NB4 (cell line): Measurements from ENCODE around the gene ANGPTL3.

ENCODE experiments used
- DNase-seq: peaks from one replicate; pipeline ENCODE4 v3.0.0; 2010; ENCODE audit warnings: low read depth
- H3K4me3 ChIP-seq: one replicate; pipeline ENCODE4 v1.5.1; 2011; ENCODE audit warnings: mild to moderate bottlenecking, low read depth, low read length, moderate library complexity
- MYC ChIP-seq: IDR thresholded peaks from 2 replicates; pipeline ENCODE4 v1.6.1; 2011; ENCODE audit warnings: low read depth, low read length
- POLR2A ChIP-seq: IDR thresholded peaks from 2 replicates; pipeline ENCODE4 v1.6.1; 2011; ENCODE audit warnings: mild to moderate bottlenecking; ENCODE audit not compliant: insufficient read length; ENCODE audit errors: extremely low read depth
- TF ChIP-seq, protein P1 (sequence below): IDR thresholded peaks from 2 replicates; pipeline ENCODE4 v1.6.1; 2011; ENCODE audit warnings: low read depth, low read length
- TF ChIP-seq, protein P2 (sequence below): IDR thresholded peaks from one replicate; pipeline ENCODE4 v1.5.1; 2012; ENCODE audit warnings: low read depth, low read length

Gene ANGPTL3

DNA sequence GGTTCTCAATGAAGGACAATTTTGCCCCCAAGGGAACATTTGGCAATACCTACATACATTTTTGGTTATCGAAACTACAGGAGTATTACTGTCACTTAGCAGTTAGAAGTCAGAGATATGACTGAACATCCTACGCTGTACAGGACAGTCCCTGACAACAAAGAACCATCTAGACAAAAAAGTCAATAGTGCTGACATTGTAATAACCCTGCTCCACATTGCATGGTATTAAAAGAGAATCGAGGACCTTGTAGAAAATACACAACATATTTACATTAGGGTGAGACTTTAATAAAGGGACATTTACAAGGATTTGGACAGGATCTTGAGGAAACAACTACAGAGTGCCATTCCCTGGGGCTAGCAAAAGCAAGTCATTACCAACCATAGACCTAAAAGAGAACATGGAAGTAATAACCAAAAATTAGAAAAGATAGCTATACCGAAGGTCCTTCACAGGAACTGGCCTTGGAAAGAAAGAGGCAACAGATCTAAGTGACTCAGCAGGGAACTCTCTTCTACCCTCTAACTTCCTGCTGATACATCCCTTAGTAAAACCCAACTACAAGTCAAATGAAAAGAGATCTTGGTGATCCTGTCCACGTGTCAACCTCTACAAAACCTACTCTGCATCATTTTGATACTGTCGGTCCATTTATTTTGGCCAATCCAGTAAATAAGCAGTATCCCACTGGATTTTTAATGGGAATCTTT, 40.2 kb downstream of the ANGPTL3 start:
- TF ChIP-seq MYC (no peak), POLR2A (no peak)
- TF ChIP-seq, protein P1, sequence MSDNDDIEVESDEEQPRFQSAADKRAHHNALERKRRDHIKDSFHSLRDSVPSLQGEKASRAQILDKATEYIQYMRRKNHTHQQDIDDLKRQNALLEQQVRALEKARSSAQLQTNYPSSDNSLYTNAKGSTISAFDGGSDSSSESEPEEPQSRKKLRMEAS, result no peak
- TF ChIP-seq, protein P2, sequence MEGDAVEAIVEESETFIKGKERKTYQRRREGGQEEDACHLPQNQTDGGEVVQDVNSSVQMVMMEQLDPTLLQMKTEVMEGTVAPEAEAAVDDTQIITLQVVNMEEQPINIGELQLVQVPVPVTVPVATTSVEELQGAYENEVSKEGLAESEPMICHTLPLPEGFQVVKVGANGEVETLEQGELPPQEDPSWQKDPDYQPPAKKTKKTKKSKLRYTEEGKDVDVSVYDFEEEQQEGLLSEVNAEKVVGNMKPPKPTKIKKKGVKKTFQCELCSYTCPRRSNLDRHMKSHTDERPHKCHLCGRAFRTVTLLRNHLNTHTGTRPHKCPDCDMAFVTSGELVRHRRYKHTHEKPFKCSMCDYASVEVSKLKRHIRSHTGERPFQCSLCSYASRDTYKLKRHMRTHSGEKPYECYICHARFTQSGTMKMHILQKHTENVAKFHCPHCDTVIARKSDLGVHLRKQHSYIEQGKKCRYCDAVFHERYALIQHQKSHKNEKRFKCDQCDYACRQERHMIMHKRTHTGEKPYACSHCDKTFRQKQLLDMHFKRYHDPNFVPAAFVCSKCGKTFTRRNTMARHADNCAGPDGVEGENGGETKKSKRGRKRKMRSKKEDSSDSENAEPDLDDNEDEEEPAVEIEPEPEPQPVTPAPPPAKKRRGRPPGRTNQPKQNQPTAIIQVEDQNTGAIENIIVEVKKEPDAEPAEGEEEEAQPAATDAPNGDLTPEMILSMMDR, result no peak
- DNase-seq, result peak; percentile 9
- no peak overlapping the region for H3K4me3 ChIP-seq

DNA sequence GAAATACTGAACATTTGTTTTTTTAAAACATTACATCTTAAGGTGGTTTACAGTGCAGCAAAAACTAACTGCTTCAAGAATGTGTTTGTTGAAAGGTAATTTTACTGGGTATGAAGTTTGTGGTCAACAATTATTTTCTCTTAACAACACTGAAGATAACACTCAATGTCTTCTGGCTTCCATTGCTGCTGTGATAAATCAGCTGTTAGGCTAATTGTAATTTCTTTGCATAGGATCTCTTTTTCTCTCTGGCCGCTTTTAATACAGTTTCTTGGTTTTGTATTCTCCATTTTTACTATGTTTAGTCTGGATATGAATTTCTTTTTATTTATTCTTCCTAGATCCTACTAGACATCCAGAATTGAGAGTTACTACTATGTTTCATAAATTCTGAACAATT, 46.0 kb downstream of the ANGPTL3 start:
- H3K4me3 ChIP-seq, result no peak overlapping the region
- no peak for DNase-seq
- TF ChIP-seq, protein P1, result no peak
- TF ChIP-seq MYC, result no peak
- TF ChIP-seq, protein P2, result no peak
- no peak for TF ChIP-seq POLR2A

DNA sequence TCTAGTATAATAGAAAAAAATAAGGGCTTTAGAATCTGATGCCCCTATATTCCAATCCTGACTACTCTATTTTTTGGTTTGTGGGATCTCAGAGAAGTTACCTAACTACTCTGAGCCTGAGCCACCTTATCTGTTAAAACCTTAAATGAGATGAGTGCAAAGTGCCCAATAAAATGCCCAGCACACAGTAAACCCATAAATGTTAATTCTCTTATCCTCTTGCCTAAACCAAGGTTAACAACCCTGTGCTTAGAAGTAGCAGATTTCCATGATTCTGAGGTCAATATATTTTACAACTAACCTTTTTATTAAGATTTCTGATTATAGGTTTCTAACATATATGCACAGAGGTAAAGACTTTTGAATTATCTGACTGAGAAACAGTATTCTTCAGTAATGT, 55.1 kb downstream of the ANGPTL3 start:
- TF ChIP-seq MYC, result no peak
- no peak for TF ChIP-seq POLR2A
- TF ChIP-seq, protein P1, result no peak
- TF ChIP-seq, protein P2, result no peak

DNA sequence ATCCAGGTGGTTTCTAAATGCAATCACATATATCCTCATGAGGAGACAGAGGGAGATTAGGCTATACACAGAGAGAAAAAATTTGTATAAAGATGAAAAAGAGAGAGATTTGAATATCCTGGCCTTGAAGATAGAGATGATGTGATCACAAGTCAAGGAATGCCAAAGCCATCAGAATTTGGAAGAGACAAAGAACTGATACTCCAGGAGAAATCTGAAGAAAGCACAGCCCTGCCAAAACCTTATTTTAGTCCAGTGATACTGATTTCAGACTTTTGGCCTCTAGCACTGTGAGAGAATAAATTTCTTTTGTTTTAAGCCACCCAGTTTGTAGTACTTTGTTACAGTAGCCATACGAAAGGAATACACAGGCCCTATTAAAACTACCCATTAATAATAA, 57.4 kb downstream of the ANGPTL3 start:
- TF ChIP-seq, protein P2, result no peak
- no peak for TF ChIP-seq MYC
- no peak for TF ChIP-seq POLR2A
- TF ChIP-seq, protein P1, result no peak
- DNase-seq, result no peak
- no peak overlapping the region for H3K4me3 ChIP-seq

More for the DNA sequence above, 55.1 kb downstream of the ANGPTL3 start:
- DNase-seq, result no peak
- H3K4me3 ChIP-seq, result no peak overlapping the region
